HepG2 (cell line): Measurements from ENCODE around the gene NOL4L. TPM values are rescaled to one million over a fixed set of nuclear protein-coding genes. Genes with fewer than 3 reads are reported as not detected.

Experiments used
- AGO2 ChIP-seq: fragments of 200-400 bp; formaldehyde crosslinking; optimal IDR thresholded peaks from 2 replicates; pipeline ENCODE3; 2017; ENCODE audit warnings: mild to moderate bottlenecking, low read depth, low read length, moderate library complexity
- ARNT2 ChIP-seq: sonication (generic); formaldehyde crosslinking; IDR thresholded peaks from 2 replicates; pipeline ENCODE4 v1.8.0; 2022; ENCODE audit warnings: mild to moderate bottlenecking, low read depth, missing genetic modification reagents, moderate library complexity
- CTCF ChIP-seq: sonication (generic); formaldehyde crosslinking; IDR thresholded peaks from 2 replicates; pipeline ENCODE4 v1.5.0; 2020; ENCODE audit warnings: mild to moderate bottlenecking, missing genetic modification reagents, moderate library complexity
- FOXA3 ChIP-seq: IDR thresholded peaks from 2 replicates; pipeline ENCODE4 v1.6.1; 2016; ENCODE audit warnings: missing genetic modification reagents, missing compliant biosample characterization
- HOXA3 ChIP-seq: sonication (generic); formaldehyde crosslinking; IDR thresholded peaks from 2 replicates; pipeline ENCODE4 v1.5.0; 2020; ENCODE audit warnings: missing genetic modification reagents
- MEIS1 ChIP-seq: sonication (generic); formaldehyde crosslinking; IDR thresholded peaks from 2 replicates; pipeline ENCODE4 v1.9.0; 2021; ENCODE audit warnings: mild to moderate bottlenecking, missing genetic modification reagents, moderate library complexity, borderline replicate concordance
- MYNN ChIP-seq: sonication (generic); formaldehyde crosslinking; IDR thresholded peaks from 2 replicates; pipeline ENCODE4 v1.4.0; 2020; ENCODE audit warnings: mild to moderate bottlenecking, low read depth, missing genetic modification reagents
- NCOR1 ChIP-seq: fragments of 200-600 bp; sonication (generic); IDR thresholded peaks from 2 replicates; pipeline ENCODE4 v1.7.0; 2017; ENCODE audit warnings: antibody characterized with exemption, low read length, borderline replicate concordance
- POLR2A ChIP-seq, 2 experiments: IDR thresholded peaks; 2 replicates each; pipeline ENCODE4 v1.6.1; 2011; ENCODE audit warnings: low read depth in 2 of 2, low read length in 2 of 2, mild to moderate bottlenecking in 1 of 2, moderate library complexity in 1 of 2; ENCODE audit not compliant: insufficient read depth in 1 of 2
- SNAI1 ChIP-seq: sonication (generic); formaldehyde crosslinking; IDR thresholded peaks from 2 replicates; pipeline ENCODE4 v1.5.0; 2020; ENCODE audit warnings: mild to moderate bottlenecking, missing genetic modification reagents, borderline replicate concordance
- TCF7 ChIP-seq: sonication (generic); IDR thresholded peaks from 2 replicates; pipeline ENCODE4 v1.6.1; 2016; ENCODE audit warnings: antibody characterized with exemption, low read depth
- TIGD3 ChIP-seq: sonication (generic); formaldehyde crosslinking; IDR thresholded peaks from 2 replicates; pipeline ENCODE4 v1.5.1; 2020; ENCODE audit warnings: mild to moderate bottlenecking, missing genetic modification reagents, borderline replicate concordance
- ZBTB3 ChIP-seq: sonication (generic); formaldehyde crosslinking; IDR thresholded peaks from 2 replicates; pipeline ENCODE4 v1.4.0; 2020; ENCODE audit warnings: low read depth, mild to moderate bottlenecking, moderate library complexity, missing genetic modification reagents, borderline replicate concordance
- ZNF136 ChIP-seq: sonication (generic); formaldehyde crosslinking; IDR thresholded peaks from 2 replicates; pipeline ENCODE4 v1.8.1; 2022; ENCODE audit warnings: low read depth, mild to moderate bottlenecking, moderate library complexity, missing genetic modification reagents
- ZNF280B ChIP-seq: sonication (generic); formaldehyde crosslinking; IDR thresholded peaks from 2 replicates; pipeline ENCODE4 v1.5.0; 2020; ENCODE audit warnings: missing genetic modification reagents, mild to moderate bottlenecking, borderline replicate concordance
- ZNF34 ChIP-seq: sonication (generic); formaldehyde crosslinking; IDR thresholded peaks from 2 replicates; pipeline ENCODE4 v1.4.0; 2020; ENCODE audit warnings: mild to moderate bottlenecking, missing genetic modification reagents, borderline replicate concordance
- ZNF567 ChIP-seq: sonication (generic); formaldehyde crosslinking; IDR thresholded peaks from 2 replicates; pipeline ENCODE4 v1.8.1; 2023; ENCODE audit warnings: mild to moderate bottlenecking, missing genetic modification reagents, borderline replicate concordance
- ZNF580 ChIP-seq: IDR thresholded peaks from 2 replicates; pipeline ENCODE4 v1.6.1; 2016; ENCODE audit warnings: low read depth, borderline replicate concordance
- ZNF672 ChIP-seq: sonication (generic); formaldehyde crosslinking; IDR thresholded peaks from 2 replicates; pipeline ENCODE4 v1.8.1; 2022; ENCODE audit warnings: missing genetic modification reagents
- polyA plus RNA-seq, 8 experiments: library from polyadenylated mRNA; depleted of rRNA in 3 of 8; stranded (reverse) in 7 of 8; unstranded in 1 of 8; fragments of >200 nt; fragmentation: Illumina TruSeq in 4 of 8; extraction: Trizol in 4 of 8; gene quantifications; 2 replicates each; pipeline versions ENCODE4 v1.2.1 to v1.2.3, GENCODE V29; 2011 to 2016; ENCODE audit warnings: low read depth in 4 of 8, missing spikeins in 1 of 8, mixed read lengths in 1 of 8; ENCODE audit not compliant: insufficient read depth in 1 of 8
- total RNA-seq, 5 experiments: library from RNA; depleted of rRNA; stranded (reverse); fragments of >200 nt; fragmentation: Illumina TruSeq; extraction: Trizol; gene quantifications; 2 replicates each; pipeline ENCODE4 v1.2.3, GENCODE V29; 2016; ENCODE audit warnings: low read depth in 1 of 5

Gene NOL4L
- total and polyA plus RNA-seq, 2 of the 13 experiments (the other 11 are each of a cell fraction or from before 2014, with no cell fraction given): 16.6 to 35.4 TPM

GRCh38 chr20:32537657-32538525 lies 47.2 kb downstream of the NOL4L start (continued):
- TF ChIP-seq ZNF580 (0 out of 2 replicates have a peak, but pooled peaks have one; percentile 26), ZBTB3 (CRISPR knock-in tag) (no peak), FOXA3 (CRISPR knock-in tag) (no peak), MYNN (CRISPR knock-in tag) (no peak), ZNF34 (CRISPR knock-in tag) (no peak), TCF7 (no peak), ARNT2 (CRISPR knock-in tag) (no peak; the same call in 1 of the 2 replicates), ZNF567 (CRISPR knock-in tag) (peak; percentile 70; the same call in 1 of the 2 replicates), POLR2A (IDR thresholded peaks at IDR 0.05; ENCODE audit: insufficient read depth in 1 of 2, low read depth in 2 of 2, low read length in 2 of 2) (no peak), TIGD3 (no peak; the same call in 1 of the 2 replicates), AGO2 (no peak), HOXA3 (CRISPR knock-in tag) (0 out of 2 replicates have a peak, but pooled peaks have one; percentile 27), NCOR1 (no peak), SNAI1 (CRISPR knock-in tag) (0 out of 2 replicates have a peak, but pooled peaks have one; percentile 60), ZNF672 (no peak), CTCF (CRISPR knock-in tag) (0 out of 2 replicates have a peak, but pooled peaks have one; percentile 6), ZNF136 (CRISPR knock-in tag) (no peak), ZNF280B (CRISPR knock-in tag) (peak; percentile 68; the same call in 1 of the 2 replicates), MEIS1 (CRISPR knock-in tag) (no peak)
